GM19043 (cell line): ENCODE results near the gene RNF212B.

Experiments used
- ATAC-seq: cut with Tn5 transposase; IDR thresholded peaks from one replicate; pipeline ENCODE4 v1.9.1; 2021; ENCODE audit warnings: low read depth; ENCODE audit not compliant: unreplicated experiment

RNF212B gene

DNA sequence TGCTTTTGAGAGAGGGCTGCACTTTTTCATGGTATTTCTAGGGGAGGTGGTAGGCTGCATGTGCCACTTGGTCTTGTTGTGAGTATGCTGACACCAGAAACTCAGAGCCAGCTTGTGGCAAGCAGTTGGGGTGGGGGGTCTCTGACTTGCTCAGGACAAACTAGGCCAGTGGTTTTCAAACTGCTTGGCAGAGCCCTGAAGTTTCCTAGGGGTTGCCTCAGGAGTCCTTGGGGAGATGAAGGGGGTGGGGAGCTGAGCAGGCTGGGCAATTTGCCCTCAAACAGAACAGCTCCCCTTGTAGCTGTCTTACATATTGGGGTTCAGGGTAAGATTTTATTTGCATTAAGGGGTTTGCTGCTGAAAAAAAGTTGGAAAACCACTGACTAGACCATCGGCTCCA is 72.8 kb downstream of the RNF212B start:
- no peak for ATAC-seq

GRCh38 chr14:23316300-23316699 is 78.6 kb downstream of the RNF212B start:
- ATAC-seq: no peak

DNA sequence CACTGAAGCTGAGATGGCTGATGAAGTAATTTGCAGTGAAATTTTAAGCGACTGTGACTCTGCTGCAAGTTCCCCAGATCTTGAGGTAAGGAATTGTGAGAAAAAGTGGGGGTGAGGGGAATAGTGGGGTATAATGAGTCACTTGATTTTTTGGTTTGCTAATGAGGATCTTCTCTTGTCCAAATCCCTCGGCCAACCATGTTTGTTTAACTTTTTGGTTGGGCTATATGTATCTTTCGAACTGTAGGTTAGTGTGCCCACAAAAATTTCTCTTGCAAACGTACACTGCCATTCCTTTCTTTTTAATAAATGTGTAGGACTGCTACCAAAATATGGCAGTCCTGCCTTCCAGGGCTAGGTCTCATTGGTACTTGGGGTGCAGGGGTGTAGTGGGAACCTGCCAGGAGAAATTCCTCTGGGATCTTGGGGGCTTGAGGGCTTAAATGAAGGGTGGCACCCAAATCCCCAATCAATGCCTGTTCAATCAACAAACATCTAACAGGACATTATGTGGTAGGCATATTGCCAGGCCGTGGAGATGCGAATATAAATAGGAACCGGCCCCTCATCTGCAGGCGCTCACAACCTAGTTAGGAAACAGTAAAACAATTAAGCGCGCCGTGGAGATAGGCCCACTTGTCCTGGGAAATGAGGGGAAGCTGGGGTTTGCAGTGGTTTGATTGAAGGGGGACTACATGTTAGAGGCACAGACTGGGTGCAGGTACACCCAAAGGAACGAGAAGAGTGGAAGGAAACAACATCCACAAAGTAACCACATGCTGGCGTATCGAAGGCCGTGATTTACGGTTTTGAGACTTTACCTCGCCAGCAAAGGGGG is 82.2 kb downstream of the RNF212B start:
- ATAC-seq: no peak

DNA sequence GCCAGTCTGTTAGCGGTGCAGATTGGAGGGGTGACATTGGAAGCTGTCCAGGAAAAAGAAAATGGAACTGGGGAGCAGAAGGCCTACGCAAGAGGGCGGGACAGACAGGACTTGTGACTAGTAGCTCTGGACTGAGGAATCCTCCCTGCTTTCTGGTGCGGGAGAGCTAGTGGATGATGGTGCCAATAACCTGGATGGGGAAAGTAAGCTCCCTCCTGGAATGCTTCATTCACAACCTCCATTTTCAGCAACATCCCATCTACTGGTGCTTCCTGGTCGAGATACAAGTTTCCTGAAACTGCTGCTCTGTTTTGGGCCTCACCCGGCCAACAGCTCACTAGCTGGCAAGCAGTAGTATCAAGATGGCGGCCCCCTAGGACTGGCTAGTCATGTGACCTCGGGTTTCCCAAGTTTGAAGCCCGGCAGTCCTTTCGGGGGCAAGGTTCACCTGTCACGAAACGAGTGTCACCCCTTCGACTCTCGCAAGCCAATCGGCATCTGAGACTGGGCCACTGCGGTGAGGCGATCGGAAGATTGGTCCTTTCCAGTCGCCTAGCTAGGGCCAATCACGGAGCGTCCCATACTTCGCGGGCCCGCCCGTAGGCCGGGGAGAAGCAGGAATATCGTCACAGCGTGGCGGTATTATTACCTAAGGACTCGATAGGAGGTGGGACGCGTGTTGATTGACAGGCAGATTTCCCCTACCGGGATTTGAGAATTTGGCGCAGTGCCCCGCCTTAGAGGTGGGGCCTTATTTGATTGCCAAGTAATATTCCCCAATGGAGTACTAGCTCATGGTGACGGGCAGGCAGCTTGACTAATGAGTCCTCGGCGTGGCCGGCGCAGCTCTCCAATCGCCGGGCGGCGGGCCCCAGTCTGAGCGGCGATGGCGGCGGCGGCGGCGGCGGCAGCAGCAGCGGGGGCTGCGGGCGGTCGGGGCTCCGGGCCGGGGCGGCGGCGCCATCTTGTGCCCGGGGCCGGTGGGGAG is 83.1 kb downstream of the RNF212B start, which contains the start of gene PABPN1:
TSS of gene PABPN1 (plus strand) at position 874 of the 988 bp plus-strand sequence. CDS start at position 887, 13 bp downstream.
- peak; percentile 87 for ATAC-seq

DNA sequence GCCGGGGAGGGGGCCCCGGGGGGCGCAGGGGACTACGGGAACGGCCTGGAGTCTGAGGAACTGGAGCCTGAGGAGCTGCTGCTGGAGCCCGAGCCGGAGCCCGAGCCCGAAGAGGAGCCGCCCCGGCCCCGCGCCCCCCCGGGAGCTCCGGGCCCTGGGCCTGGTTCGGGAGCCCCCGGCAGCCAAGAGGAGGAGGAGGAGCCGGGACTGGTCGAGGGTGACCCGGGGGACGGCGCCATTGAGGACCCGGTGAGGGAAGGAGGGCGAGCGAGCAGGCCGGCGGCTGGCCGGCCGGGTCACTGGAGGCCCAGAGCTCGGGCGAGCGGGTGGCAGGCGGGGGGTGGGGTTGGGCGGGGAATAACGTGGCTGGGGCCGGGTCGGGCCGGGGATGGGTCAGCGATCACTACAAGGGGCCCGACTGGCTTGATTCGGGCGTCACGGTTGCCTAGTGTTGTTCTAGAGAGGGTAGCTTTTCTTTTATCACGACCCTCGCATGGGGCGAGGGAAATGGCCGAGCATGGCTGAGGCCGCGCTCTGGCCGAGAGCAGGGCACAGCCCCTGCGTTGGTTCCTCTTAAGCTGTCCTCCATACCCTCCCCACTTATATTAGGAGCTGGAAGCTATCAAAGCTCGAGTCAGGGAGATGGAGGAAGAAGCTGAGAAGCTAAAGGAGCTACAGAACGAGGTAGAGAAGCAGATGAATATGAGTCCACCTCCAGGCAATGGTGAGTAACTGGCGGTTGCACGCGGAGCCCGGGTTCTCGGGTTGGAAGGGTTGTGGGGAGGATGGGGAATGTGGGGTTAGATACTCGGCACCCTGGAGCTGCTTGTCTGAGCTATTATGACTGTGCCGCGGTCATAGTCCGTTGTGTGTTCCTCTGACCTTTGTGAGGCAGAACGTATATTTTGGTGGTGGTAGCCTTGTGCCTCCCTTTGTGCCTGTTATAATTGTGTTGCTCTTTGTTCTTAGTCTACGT is 84.1 kb downstream of the RNF212B start:
- no peak for ATAC-seq
